Measurements from ENCODE around the gene PCED1B.
"Not testable (repeated sequence)": the region's sequence is repeated elsewhere in the genome, so short reads cannot be mapped to it uniquely, and the experiment has no call there.

PCED1B gene

DNA sequence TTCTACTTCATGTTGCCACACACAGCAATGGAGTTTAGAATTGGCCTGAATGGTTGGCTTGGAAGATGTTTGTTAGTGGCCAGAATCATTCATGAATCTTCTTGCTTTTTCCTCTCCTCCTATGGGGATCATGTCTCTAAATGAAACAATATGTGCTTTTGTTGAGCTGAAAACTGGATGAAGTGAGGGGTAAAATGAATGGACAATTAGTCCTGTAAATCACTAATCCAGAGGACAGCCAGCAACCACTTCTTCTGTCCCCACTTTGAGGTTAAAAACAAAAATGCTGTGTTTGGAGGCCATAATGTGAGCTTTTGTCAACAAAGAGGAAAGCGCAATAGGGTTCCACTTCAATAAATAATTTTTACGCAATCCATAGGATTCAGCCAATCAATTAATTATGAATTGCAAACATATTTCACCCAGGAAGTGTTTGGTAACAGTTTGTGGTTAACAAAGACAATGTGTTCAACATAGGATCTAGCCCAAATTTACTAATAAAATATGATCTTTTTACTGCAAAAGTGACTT is 30.7 kb downstream of the PCED1B start:
- DNase-seq = no peak
- Histone ChIP-seq H3K4me3 (ENCODE audit: low read depth, low read length) (no peak overlapping the region), H3K9me3 (no peaks in the 10 kb centered on the region), H3K36me3 (no peaks in the 10 kb centered on the region), H3K4me1 (no peaks in the 10 kb centered on the region), H3K27me3 (peaks cover 6% of the 10 kb centered on the region; the same call in 1 of the 2 replicates)
- TF ChIP-seq CTCF (IDR thresholded peaks at IDR 0.05; ENCODE audit: low read depth, low read length) = no peak

DNA sequence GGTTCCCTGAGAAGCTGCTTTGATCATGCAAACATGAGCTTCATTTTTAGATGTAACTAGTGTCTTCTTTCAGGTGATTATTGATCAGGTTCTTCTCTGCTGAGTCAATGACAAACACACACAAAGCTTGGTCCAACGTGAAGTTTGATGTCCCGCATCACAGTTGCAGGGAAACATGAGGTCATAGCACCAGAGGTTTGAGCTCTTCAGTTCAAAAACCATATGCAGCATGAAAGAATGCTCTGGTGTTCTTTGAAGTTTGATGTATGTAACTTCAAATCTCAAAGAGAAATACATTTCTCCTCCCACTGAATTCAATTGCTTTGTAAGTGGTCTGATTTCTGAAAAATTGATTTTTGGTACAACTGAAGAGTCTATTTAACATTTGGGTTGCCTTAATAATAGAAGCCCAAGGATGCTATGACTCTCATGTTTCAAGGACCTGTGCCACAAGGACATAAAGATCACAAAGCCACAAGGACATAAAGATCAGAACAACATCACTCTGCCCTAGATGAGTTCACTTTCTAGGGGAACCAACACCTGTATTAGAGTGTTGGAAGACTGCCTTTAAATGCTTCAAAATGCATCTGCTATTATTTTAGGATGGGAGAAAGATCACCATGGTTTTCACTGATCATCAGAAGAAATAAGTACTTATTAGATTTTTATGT is 31.4 kb downstream of the PCED1B start:
- H3K27me3 ChIP-seq = peaks cover 6% of the 10 kb centered on the region; the same call in 1 of the 2 replicates
- H3K36me3 ChIP-seq = no peaks in the 10 kb centered on the region
- no peak overlapping the region for H3K4me3 ChIP-seq (ENCODE audit: low read depth, low read length)
- no peaks in the 10 kb centered on the region for H3K9me3 ChIP-seq
- DNase-seq = no peak
- TF ChIP-seq CTCF (IDR thresholded peaks at IDR 0.05; ENCODE audit: low read depth, low read length) = no peak
- no peaks in the 10 kb centered on the region for H3K4me1 ChIP-seq

GRCh38 chr12:47111392-47111778 is 32.0 kb downstream of the PCED1B start:
- no peak for TF ChIP-seq CTCF (IDR thresholded peaks at IDR 0.05; ENCODE audit: low read depth, low read length)
- Histone ChIP-seq H3K9me3 (no peaks in the 10 kb centered on the region), H3K27me3 (peaks cover 1% of the 10 kb centered on the region; the same call in 1 of the 2 replicates), H3K4me3 (ENCODE audit: low read depth, low read length) (no peak overlapping the region), H3K4me1 (no peaks in the 10 kb centered on the region), H3K36me3 (no peaks in the 10 kb centered on the region)
- no peak for DNase-seq

- Histone ChIP-seq H3K4me1 (no peaks in the 10 kb centered on the region), H3K36me3 (no peaks in the 10 kb centered on the region), H3K27me3 (no peaks in the 10 kb centered on the region; the same call in 1 of the 2 replicates), H3K9me3 (no peaks in the 10 kb centered on the region), H3K4me3 (ENCODE audit: low read depth, low read length) (no peak overlapping the region)
- no peak for TF ChIP-seq CTCF (IDR thresholded peaks at IDR 0.05; ENCODE audit: low read depth, low read length)
- DNase-seq = no peak
Measured at GRCh38 chr12:47111854-47112253, 32.4 kb downstream of the PCED1B start.

DNA sequence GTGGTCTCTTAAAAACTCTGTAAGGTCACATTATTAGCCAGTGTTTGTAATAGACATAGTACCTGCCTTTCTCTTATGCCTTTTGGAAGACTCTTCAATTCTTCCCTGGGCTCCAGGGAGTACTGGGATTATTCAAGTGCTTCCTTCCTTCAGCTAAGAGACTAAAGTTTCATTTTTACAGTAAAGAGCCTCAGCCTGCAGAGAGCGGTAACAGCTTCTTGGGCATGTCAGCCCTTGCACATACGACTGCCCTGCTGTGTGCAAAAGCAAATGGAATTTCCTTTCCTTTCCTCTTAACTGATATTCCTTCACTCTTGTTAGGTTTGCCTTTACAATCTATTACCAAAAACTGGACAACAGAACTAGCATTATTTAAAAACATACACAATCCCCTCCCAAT is 33.3 kb downstream of the PCED1B start:
- Histone ChIP-seq H3K36me3 (no peaks in the 10 kb centered on the region), H3K4me3 (ENCODE audit: low read depth, low read length) (no peak overlapping the region), H3K4me1 (no peaks in the 10 kb centered on the region), H3K9me3 (no peaks in the 10 kb centered on the region), H3K27me3 (no peaks in the 10 kb centered on the region; the same call in 1 of the 2 replicates)
- no peak for DNase-seq
- no peak for TF ChIP-seq CTCF (IDR thresholded peaks at IDR 0.05; ENCODE audit: low read depth, low read length)

DNA sequence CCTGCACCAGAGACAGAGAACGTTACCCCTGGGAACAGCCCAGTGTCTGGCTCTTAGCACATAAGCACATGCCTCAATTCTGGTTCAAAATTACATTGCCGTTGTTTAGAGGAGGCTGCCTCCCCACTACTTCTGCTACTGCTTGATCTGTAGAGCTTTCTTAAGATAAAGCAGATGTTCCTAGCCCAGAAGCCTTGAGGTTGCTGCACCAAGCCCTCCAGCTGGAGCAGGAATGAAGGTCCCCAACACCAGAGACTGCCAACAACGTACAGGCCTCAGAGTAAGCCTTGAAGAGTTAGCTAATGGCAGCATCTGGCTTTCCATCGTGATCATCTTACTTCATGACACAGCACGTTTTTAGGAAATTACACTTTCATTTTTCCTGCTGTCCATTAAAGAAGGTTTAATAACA is 35.1 kb downstream of the PCED1B start:
- Histone ChIP-seq H3K4me3 (ENCODE audit: low read depth, low read length) (no peak overlapping the region), H3K4me1 (no peaks in the 10 kb centered on the region), H3K9me3 (no peaks in the 10 kb centered on the region), H3K36me3 (no peaks in the 10 kb centered on the region), H3K27me3 (no peaks in the 10 kb centered on the region; the same call in 1 of the 2 replicates)
- TF ChIP-seq CTCF (IDR thresholded peaks at IDR 0.05; ENCODE audit: low read depth, low read length) = no peak
- no peak for DNase-seq

DNA sequence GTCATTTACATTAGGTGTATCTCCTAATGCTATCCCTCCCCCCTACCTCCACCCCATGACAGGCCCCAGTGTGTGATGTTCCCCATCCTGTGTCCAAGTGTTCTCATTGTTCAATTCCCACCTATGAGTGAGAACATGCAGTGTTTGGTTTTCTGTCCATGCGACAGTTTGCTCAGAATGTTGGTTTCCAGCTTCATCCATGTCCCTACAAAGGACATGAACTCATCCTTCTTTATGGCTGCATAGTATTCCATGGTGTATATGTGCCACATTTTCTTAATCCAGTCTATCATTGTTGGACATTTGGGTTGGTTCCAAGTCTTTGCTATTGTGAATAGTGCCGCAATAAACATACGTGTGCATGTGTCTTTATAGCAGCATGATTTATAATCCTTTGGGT is 37.9 kb downstream of the PCED1B start:
- not testable (repeated sequence) for H3K4me1 ChIP-seq; H3K27me3 ChIP-seq; DNase-seq; H3K9me3 ChIP-seq; H3K36me3 ChIP-seq; H3K4me3 ChIP-seq (ENCODE audit: low read depth, low read length)
